ENCODE results near the gene PLD2. TPM values are rescaled to one million over a fixed set of nuclear protein-coding genes. Genes with fewer than 3 reads are reported as not detected.
A peak's percentile ranks its signal among the peaks of the same experiment; 100 is the strongest.
"Not testable (repeated sequence)": the region's sequence is repeated elsewhere in the genome, so short reads cannot be mapped to it uniquely, and the experiment has no call there.

The PLD2 gene
- polyA plus RNA-seq, 2 donors = 66.9 to 67.4 TPM

DNA sequence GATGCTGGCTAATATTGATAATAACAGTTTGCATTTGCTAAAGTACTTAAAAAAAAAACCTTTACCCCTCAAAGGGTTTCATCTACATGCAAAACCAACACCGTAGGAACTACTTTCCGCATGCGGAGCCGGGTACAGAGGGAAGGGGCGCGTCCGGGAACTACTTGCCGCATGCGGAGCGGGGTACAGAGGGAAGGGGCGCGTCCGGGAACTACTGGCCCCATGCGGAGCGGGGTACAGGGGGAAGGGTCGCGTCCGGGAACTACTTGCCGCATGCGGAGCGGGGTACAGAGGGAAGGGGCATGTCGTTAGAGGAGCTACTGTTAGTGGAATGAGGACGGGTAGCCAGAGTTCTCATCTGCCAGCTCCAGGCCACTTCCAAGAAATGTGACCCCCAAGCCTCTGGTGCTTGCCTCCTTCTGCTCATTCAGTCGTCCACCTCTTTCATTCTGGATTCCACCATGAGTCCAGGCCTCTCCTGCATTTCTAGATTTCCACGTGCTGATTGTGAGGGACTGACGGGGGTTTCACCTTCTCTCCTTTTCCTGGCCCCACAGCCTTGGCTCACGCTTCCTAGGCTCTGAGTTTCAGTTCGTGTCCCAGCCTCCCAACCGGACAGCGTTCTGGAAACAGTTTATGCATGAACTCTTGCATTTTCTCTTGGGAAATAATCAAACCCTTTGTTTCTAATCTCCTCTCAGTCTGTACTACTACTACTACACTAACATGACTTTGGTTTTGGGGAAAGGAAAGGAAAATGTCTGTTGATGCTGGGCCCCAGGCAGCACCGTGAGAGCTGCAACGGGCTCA lies 53.1 kb downstream of the PLD2 start:
- Histone ChIP-seq H3K4me3 (ENCODE audit: low read depth in 1 of 2, low read length in 2 of 2) (peak overlapping the region; percentile 59 to 81), H3K27ac (ENCODE audit: low read depth in 2 of 2, low read length in 1 of 2) (peak overlapping the region; percentile 79 to 89)
- 53 to 71% methylated on average over 32 of the region's 32 CpGs for WGBS, 2 donors

DNA sequence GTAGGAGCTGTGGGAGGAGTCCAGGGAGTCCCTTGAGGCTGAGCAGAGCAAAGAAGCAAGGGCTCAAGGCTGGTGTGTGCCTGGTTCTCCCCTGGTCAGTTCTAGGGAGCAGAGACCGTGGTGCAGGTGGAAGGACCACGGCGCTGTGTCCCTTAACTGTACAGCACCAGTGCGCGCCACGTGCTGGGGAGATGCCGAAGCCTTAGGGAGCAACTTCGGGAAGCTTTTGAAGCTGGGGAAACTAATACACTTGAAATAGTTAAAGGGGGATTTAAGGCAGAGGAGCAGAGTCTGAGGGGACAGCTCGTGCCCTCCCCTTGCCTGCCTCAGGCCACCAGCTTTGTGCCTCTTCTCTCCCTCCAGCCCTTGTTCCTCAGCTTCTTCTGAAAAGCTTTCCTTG lies 53.7 kb downstream of the PLD2 start:
- H3K27ac ChIP-seq (ENCODE audit: low read depth in 2 of 2, low read length in 1 of 2) = peak overlapping the region; percentile 69 to 79
- no peaks in the 10 kb centered on the region for H3K9me3 ChIP-seq (ENCODE audit: control insufficient read depth in 2 of 2, insufficient read depth in 1 of 2, low read depth in 1 of 2, low read length in 1 of 2)
- H3K4me1 ChIP-seq (ENCODE audit: control insufficient read depth in 2 of 2, insufficient read depth in 2 of 2, low read length in 1 of 2) = peaks cover 5 to 16% of the 10 kb centered on the region in 2 donors
- H3K4me3 ChIP-seq (ENCODE audit: low read depth in 1 of 2, low read length in 2 of 2) = peak overlapping the region; percentile 59 to 81
- WGBS, 2 donors = 64 to 71% methylated on average over 9 of the region's 9 CpGs
- peaks cover 0 to 4% of the 10 kb centered on the region in 2 donors for H3K36me3 ChIP-seq (ENCODE audit: control insufficient read depth in 2 of 2, insufficient read depth in 2 of 2, low read length in 1 of 2)
- no peaks in the 10 kb centered on the region for H3K27me3 ChIP-seq (ENCODE audit: control insufficient read depth in 1 of 2, insufficient read depth in 2 of 2, low read length in 2 of 2)

More for the DNA sequence above, 53.1 kb downstream of the PLD2 start:
- Histone ChIP-seq H3K36me3 (ENCODE audit: control insufficient read depth in 2 of 2, insufficient read depth in 2 of 2, low read length in 1 of 2) (peaks cover 0 to 4% of the 10 kb centered on the region in 2 donors), H3K4me1 (ENCODE audit: control insufficient read depth in 2 of 2, insufficient read depth in 2 of 2, low read length in 1 of 2) (peaks cover 5 to 16% of the 10 kb centered on the region in 2 donors), H3K27me3 (ENCODE audit: control insufficient read depth in 1 of 2, insufficient read depth in 2 of 2, low read length in 2 of 2) (no peaks in the 10 kb centered on the region), H3K9me3 (ENCODE audit: control insufficient read depth in 2 of 2, insufficient read depth in 1 of 2, low read depth in 1 of 2, low read length in 1 of 2) (no peaks in the 10 kb centered on the region)

DNA sequence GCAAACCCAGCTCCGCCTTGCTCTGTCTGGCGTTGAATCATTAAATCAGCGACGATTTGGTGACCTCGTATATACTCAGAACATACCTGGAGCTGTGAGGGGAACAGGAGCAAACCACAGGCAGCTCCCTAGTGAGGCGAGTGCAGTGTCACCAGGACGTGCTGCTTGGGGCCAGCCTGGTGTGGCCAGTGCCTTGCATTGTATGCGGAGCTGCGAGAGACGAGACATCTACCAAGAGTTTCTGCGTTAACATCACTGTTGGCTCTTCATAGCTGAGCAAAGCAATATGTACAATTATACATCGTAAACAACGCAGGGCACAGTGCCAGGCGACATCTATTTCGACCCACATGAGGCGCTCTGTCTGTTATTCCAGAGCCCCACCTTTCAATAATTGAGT lies 54.1 kb downstream of the PLD2 start:
- 81 to 88% methylated on average over 16 of the region's 16 CpGs for WGBS, 2 donors
- peaks cover 0 to 4% of the 10 kb centered on the region in 2 donors for H3K36me3 ChIP-seq (ENCODE audit: control insufficient read depth in 2 of 2, insufficient read depth in 2 of 2, low read length in 1 of 2)
- peaks cover 5 to 16% of the 10 kb centered on the region in 2 donors for H3K4me1 ChIP-seq (ENCODE audit: control insufficient read depth in 2 of 2, insufficient read depth in 2 of 2, low read length in 1 of 2)
- H3K4me3 ChIP-seq (ENCODE audit: low read depth in 1 of 2, low read length in 2 of 2) = peak overlapping the region; percentile 59 to 81
- no peaks in the 10 kb centered on the region for H3K9me3 ChIP-seq (ENCODE audit: control insufficient read depth in 2 of 2, insufficient read depth in 1 of 2, low read depth in 1 of 2, low read length in 1 of 2)
- peak overlapping the region in 1 of 2 donors; percentile 69 for H3K27ac ChIP-seq (ENCODE audit: low read depth in 2 of 2, low read length in 1 of 2)
- H3K27me3 ChIP-seq (ENCODE audit: control insufficient read depth in 1 of 2, insufficient read depth in 2 of 2, low read length in 2 of 2) = no peaks in the 10 kb centered on the region

DNA sequence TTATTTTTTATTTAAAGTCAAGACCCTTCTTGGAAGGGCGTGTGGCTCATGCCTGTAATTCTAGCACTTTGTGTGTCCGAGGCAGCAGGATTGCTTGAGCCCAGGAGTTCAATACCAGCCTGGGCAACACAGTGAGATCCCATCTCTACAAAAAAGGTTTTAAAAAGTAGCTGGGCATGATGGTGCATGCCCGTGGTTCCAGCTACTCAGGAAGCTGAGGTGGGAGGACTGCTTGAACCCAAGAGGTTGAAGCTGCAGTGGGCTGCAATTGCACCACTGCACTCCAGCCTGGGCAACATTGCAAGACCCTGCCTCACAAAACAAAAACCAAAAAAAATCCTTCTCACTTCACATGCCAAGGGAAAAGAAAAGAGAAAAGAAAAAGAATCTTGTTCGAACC lies 55.8 kb downstream of the PLD2 start:
- H3K9me3 ChIP-seq (ENCODE audit: control insufficient read depth in 2 of 2, insufficient read depth in 1 of 2, low read depth in 1 of 2, low read length in 1 of 2) = no peaks in the 10 kb centered on the region
- H3K4me1 ChIP-seq (ENCODE audit: control insufficient read depth in 2 of 2, insufficient read depth in 2 of 2, low read length in 1 of 2) = peaks cover 2 to 10% of the 10 kb centered on the region in 2 donors
- no peaks in the 10 kb centered on the region for H3K27me3 ChIP-seq (ENCODE audit: control insufficient read depth in 1 of 2, insufficient read depth in 2 of 2, low read length in 2 of 2)
- no peak overlapping the region for H3K27ac ChIP-seq (ENCODE audit: low read depth in 2 of 2, low read length in 1 of 2)
- 81 to 89% methylated on average over 4 of the region's 4 CpGs for WGBS, 2 donors
- H3K4me3 ChIP-seq (ENCODE audit: low read depth in 1 of 2, low read length in 2 of 2) = no peak overlapping the region
- peaks cover 0 to 4% of the 10 kb centered on the region in 2 donors for H3K36me3 ChIP-seq (ENCODE audit: control insufficient read depth in 2 of 2, insufficient read depth in 2 of 2, low read length in 1 of 2)

DNA sequence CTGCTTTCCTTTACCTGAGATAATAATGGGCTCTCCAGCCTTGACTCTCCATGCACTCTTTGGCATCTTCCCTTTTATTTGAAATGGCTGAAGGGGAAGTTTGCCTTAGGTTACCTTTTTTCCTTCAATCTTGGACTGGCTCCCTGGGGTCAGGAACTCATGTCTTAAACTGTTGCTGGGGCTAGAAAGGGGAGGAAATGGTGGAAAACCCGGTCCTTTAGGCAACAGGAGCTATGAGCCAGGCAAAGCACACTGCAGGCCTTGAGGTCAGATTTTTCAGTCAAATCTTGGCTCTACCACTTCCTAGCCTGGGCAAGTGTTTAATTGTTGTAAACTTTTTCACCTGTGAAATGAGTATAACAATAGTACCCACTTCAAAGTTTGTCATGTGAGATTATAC lies 56.4 kb downstream of the PLD2 start:
- Histone ChIP-seq H3K4me3 (ENCODE audit: low read depth in 1 of 2, low read length in 2 of 2) (no peak overlapping the region), H3K4me1 (ENCODE audit: control insufficient read depth in 2 of 2, insufficient read depth in 2 of 2, low read length in 1 of 2) (peaks cover 2 to 10% of the 10 kb centered on the region in 2 donors), H3K27ac (ENCODE audit: low read depth in 2 of 2, low read length in 1 of 2) (no peak overlapping the region), H3K9me3 (ENCODE audit: control insufficient read depth in 2 of 2, insufficient read depth in 1 of 2, low read depth in 1 of 2, low read length in 1 of 2) (no peaks in the 10 kb centered on the region), H3K27me3 (ENCODE audit: control insufficient read depth in 1 of 2, insufficient read depth in 2 of 2, low read length in 2 of 2) (no peaks in the 10 kb centered on the region), H3K36me3 (ENCODE audit: control insufficient read depth in 2 of 2, insufficient read depth in 2 of 2, low read length in 1 of 2) (peaks cover 0 to 4% of the 10 kb centered on the region in 2 donors)
- WGBS, 2 donors = 65 to 82% methylated on average over 1 of the region's 1 CpG

DNA sequence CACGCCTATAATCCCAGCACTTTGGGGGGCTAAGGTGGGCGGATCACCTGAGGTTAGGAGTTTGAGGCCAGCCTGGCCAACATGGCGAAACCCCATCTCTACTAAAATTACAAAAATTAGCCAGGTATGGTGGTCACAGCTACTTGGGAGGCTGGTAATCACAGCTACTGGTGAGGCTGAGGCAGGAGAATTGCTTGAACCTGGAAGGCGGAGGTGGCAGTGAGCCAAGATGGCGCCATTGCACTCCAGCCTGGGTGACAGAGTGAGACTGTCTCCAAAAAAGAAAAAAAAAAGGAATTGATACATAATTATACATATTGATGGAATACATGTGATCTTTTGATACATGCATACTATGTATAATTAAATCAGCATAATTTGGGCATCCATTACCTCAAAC lies 60.6 kb downstream of the PLD2 start:
- not testable (repeated sequence) for H3K36me3 ChIP-seq (ENCODE audit: control insufficient read depth in 2 of 2, insufficient read depth in 2 of 2, low read length in 1 of 2); H3K4me3 ChIP-seq (ENCODE audit: low read depth in 1 of 2, low read length in 2 of 2); H3K4me1 ChIP-seq (ENCODE audit: control insufficient read depth in 2 of 2, insufficient read depth in 2 of 2, low read length in 1 of 2); H3K27me3 ChIP-seq (ENCODE audit: control insufficient read depth in 1 of 2, insufficient read depth in 2 of 2, low read length in 2 of 2); H3K27ac ChIP-seq (ENCODE audit: low read depth in 2 of 2, low read length in 1 of 2); H3K9me3 ChIP-seq (ENCODE audit: control insufficient read depth in 2 of 2, insufficient read depth in 1 of 2, low read depth in 1 of 2, low read length in 1 of 2)
- WGBS, 2 donors = 77 to 89% methylated on average over 5 of the region's 5 CpGs

DNA sequence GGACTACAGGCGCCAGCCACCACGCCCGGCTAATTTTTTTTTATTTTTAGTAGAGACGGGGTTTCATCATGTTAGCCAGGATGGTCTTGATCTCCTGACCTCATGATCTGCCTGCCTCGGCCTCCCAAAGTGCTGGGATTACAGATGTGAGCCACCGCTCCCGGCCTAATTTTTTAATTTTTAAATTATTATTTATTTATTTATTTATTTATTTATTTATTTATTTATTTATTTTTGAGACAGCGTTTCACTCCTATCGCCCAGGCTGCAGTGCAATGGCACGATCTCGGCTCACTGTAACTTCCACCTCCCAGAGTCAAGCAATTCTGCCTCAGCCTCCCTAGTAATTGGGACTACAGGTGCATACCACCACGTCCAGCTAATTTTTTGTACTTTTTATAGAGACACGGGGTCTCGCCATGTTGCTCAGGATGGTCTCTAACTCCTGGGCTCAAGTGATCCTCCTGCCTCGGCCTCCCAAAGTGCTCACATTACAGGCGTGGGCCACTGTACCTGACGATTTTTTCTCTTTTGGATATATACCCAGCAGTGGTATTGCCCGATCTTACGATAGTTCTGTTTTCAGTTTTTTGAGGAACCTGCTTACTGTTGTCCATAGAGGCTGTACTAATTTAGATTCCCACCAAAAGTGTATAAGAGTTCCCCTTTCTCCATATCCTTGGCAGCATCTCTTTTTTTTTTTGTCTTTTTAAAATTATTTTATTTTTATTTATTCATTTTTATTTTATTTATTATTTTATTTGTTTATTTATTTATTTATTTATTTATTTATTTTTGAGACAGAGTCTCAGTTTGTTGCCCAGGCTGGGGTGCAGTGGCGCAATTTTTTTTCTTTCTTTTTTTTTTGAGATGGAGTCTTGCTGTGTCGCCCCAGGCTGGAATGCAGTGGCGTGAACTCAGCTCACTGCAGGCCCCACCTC lies 62.4 kb downstream of the PLD2 start:
- not testable (repeated sequence) for H3K36me3 ChIP-seq (ENCODE audit: control insufficient read depth in 2 of 2, insufficient read depth in 2 of 2, low read length in 1 of 2); H3K4me3 ChIP-seq (ENCODE audit: low read depth in 1 of 2, low read length in 2 of 2); H3K9me3 ChIP-seq (ENCODE audit: control insufficient read depth in 2 of 2, insufficient read depth in 1 of 2, low read depth in 1 of 2, low read length in 1 of 2); H3K27me3 ChIP-seq (ENCODE audit: control insufficient read depth in 1 of 2, insufficient read depth in 2 of 2, low read length in 2 of 2); H3K4me1 ChIP-seq (ENCODE audit: control insufficient read depth in 2 of 2, insufficient read depth in 2 of 2, low read length in 1 of 2); H3K27ac ChIP-seq (ENCODE audit: low read depth in 2 of 2, low read length in 1 of 2)
- 96% methylated on average over 22 of the region's 22 CpGs for WGBS, 2 donors

DNA sequence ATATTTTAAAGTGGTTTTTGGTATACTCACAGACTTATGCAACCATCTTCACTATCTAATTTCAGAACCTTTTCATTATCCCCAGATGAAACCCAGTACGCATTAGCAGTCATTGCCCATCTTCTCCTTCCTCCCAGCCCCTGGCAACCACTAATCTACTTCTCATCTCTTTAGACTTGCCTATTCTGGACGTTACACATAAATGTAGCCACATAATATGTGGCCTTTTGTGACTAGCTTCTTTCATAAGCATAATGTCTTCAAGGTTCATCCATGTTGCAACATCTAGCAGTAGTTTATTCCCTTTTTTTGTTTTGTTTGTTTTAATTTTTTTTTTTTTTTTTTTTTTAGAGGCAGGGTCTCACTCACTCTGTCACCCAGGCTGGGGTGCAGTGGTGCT lies 63.9 kb downstream of the PLD2 start:
- peaks cover 0 to 7% of the 10 kb centered on the region in 2 donors for H3K36me3 ChIP-seq (ENCODE audit: control insufficient read depth in 2 of 2, insufficient read depth in 2 of 2, low read length in 1 of 2)
- no peak overlapping the region for H3K4me3 ChIP-seq (ENCODE audit: low read depth in 1 of 2, low read length in 2 of 2)
- H3K27me3 ChIP-seq (ENCODE audit: control insufficient read depth in 1 of 2, insufficient read depth in 2 of 2, low read length in 2 of 2) = no peaks in the 10 kb centered on the region
- H3K27ac ChIP-seq (ENCODE audit: low read depth in 2 of 2, low read length in 1 of 2) = no peak overlapping the region
- H3K9me3 ChIP-seq (ENCODE audit: control insufficient read depth in 2 of 2, insufficient read depth in 1 of 2, low read depth in 1 of 2, low read length in 1 of 2) = no peaks in the 10 kb centered on the region
- WGBS, 2 donors = 87 to 89% methylated on average over 2 of the region's 2 CpGs
- H3K4me1 ChIP-seq (ENCODE audit: control insufficient read depth in 2 of 2, insufficient read depth in 2 of 2, low read length in 1 of 2) = no peaks in the 10 kb centered on the region

DNA sequence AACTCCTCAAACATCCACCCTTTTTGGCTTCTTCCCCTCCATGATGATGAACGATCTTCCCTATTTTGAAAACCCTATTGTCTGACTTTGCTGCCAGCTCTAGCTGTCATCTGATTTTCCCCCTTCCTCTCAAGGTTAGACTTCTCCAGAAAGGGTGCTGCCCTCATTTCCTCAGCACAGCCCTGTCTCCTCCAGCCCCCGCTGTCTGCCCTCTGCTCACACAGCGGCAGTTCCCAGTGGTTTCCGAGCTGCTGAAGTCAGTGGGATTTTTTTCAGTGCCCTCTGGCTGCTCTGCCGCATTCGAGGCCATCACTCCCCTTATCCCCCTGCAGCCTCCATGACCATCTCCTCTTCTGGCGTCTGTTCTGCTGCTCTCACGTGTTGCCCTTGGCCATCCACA lies 65.8 kb downstream of the PLD2 start:
- peaks cover 0 to 12% of the 10 kb centered on the region in 2 donors for H3K36me3 ChIP-seq (ENCODE audit: control insufficient read depth in 2 of 2, insufficient read depth in 2 of 2, low read length in 1 of 2)
- H3K27me3 ChIP-seq (ENCODE audit: control insufficient read depth in 1 of 2, insufficient read depth in 2 of 2, low read length in 2 of 2) = no peaks in the 10 kb centered on the region
- H3K4me3 ChIP-seq (ENCODE audit: low read depth in 1 of 2, low read length in 2 of 2) = no peak overlapping the region
- no peaks in the 10 kb centered on the region for H3K9me3 ChIP-seq (ENCODE audit: control insufficient read depth in 2 of 2, insufficient read depth in 1 of 2, low read depth in 1 of 2, low read length in 1 of 2)
- H3K27ac ChIP-seq (ENCODE audit: low read depth in 2 of 2, low read length in 1 of 2) = no peak overlapping the region
- H3K4me1 ChIP-seq (ENCODE audit: control insufficient read depth in 2 of 2, insufficient read depth in 2 of 2, low read length in 1 of 2) = no peaks in the 10 kb centered on the region
- 58 to 61% methylated on average over 8 of the region's 8 CpGs for WGBS, 2 donors

Measured in esophagus (tissue), 2 donors.